Astrocyte (in vitro differentiated cells and primary cell): ENCODE measurements around the gene PRSS57. TPM values are rescaled to one million over a fixed set of nuclear protein-coding genes. Genes with fewer than 3 reads are reported as not detected.

ENCODE experiments used
- DNase-seq: peaks from one replicate; pipeline ENCODE4 v3.0.0-alpha.2; 2010; ENCODE audit warnings: low read depth
- FAIRE-seq: peaks from 2 replicates; lab custom pipeline; 2011; peaks lifted over from hg19 to GRCh38; lab: Jason Lieb, UNC
- H2AFZ ChIP-seq: 2 replicates; pipeline ENCODE4 v1.6.0; 2012; ENCODE audit warnings: low read depth, low read length, inconsistent platforms
- H3K27ac ChIP-seq: 2 replicates; pipeline ENCODE4 v1.5.1; 2011; ENCODE audit warnings: low read depth, low read length, inconsistent platforms
- H3K27me3 ChIP-seq: 2 replicates; pipeline ENCODE4 v1.6.0; 2011; ENCODE audit warnings: low read length, inconsistent platforms; ENCODE audit not compliant: insufficient read depth
- H3K36me3 ChIP-seq: 2 replicates; pipeline ENCODE4 v1.5.1; 2011; ENCODE audit warnings: low read length, inconsistent platforms; ENCODE audit not compliant: insufficient read depth
- H3K4me1 ChIP-seq: 2 replicates; pipeline ENCODE4 v1.5.1; 2011; ENCODE audit warnings: low read length, inconsistent platforms; ENCODE audit not compliant: insufficient read depth
- H3K4me2 ChIP-seq: 2 replicates; pipeline ENCODE4 v1.6.0; 2012; ENCODE audit warnings: low read length, inconsistent platforms
- H3K4me3 ChIP-seq: 2 replicates; pipeline ENCODE4 v1.5.1; 2011; ENCODE audit warnings: low read depth, mild to moderate bottlenecking, low read length, inconsistent platforms; ENCODE audit not compliant: insufficient read depth
- H3K79me2 ChIP-seq: 2 replicates; pipeline ENCODE4 v1.6.0; 2012; ENCODE audit warnings: mild to moderate bottlenecking, low read length, inconsistent platforms; ENCODE audit not compliant: insufficient read depth
- H3K9ac ChIP-seq: 2 replicates; pipeline ENCODE4 v1.6.0; 2012; ENCODE audit warnings: mild to moderate bottlenecking, low read length, inconsistent platforms
- H3K9me3 ChIP-seq: 2 replicates; pipeline ENCODE4 v1.5.1; 2012; ENCODE audit warnings: low read depth, mild to moderate bottlenecking, low read length, inconsistent platforms; ENCODE audit not compliant: insufficient read depth
- H4K20me1 ChIP-seq: 2 replicates; pipeline ENCODE4 v1.6.0; 2012; ENCODE audit warnings: low read length, inconsistent platforms; ENCODE audit not compliant: insufficient read depth
- H3K27ac Mint-ChIP-seq: one replicate; pipeline ENCODE4 v1.8.0; 2021; ENCODE audit warnings: mild to moderate bottlenecking, mixed read lengths; ENCODE audit not compliant: unreplicated experiment
- H3K27me3 Mint-ChIP-seq: one replicate; pipeline ENCODE4 v1.8.0; 2021; ENCODE audit warnings: low read depth, mixed read lengths; ENCODE audit not compliant: unreplicated experiment
- H3K36me3 Mint-ChIP-seq: one replicate; pipeline ENCODE4 v1.8.0; 2021; ENCODE audit warnings: low read depth, mixed read lengths; ENCODE audit not compliant: unreplicated experiment
- H3K4me1 Mint-ChIP-seq: one replicate; pipeline ENCODE4 v1.8.0; 2021; ENCODE audit warnings: low read depth, mixed read lengths; ENCODE audit not compliant: unreplicated experiment
- H3K4me3 Mint-ChIP-seq: one replicate; pipeline ENCODE4 v1.8.0; 2021; ENCODE audit warnings: mild to moderate bottlenecking, moderate library complexity, mixed read lengths; ENCODE audit not compliant: unreplicated experiment
- H3K9me3 Mint-ChIP-seq: one replicate; pipeline ENCODE4 v1.8.0; 2021; ENCODE audit warnings: mild to moderate bottlenecking, mixed read lengths; ENCODE audit not compliant: unreplicated experiment
- EZH2 ChIP-seq: IDR thresholded peaks from 2 replicates; pipeline ENCODE4 v1.6.1; 2012; ENCODE audit warnings: mild to moderate bottlenecking, low read length, inconsistent platforms; ENCODE audit not compliant: insufficient read depth
- total RNA-seq: library from RNA; stranded (reverse); gene quantifications from 2 replicates; pipeline ENCODE4 v1.2.1, GENCODE V29; 2021
- TF ChIP-seq, protein P1 (sequence below): IDR thresholded peaks from 2 replicates; pipeline ENCODE4 v1.5.1; 2011; ENCODE audit warnings: low read depth, mild to moderate bottlenecking, inconsistent platforms, low read length, moderate library complexity; ENCODE audit not compliant: insufficient read depth

PRSS57 gene
- total RNA-seq, 1 donor from 2014 or later: not detected

DNA sequence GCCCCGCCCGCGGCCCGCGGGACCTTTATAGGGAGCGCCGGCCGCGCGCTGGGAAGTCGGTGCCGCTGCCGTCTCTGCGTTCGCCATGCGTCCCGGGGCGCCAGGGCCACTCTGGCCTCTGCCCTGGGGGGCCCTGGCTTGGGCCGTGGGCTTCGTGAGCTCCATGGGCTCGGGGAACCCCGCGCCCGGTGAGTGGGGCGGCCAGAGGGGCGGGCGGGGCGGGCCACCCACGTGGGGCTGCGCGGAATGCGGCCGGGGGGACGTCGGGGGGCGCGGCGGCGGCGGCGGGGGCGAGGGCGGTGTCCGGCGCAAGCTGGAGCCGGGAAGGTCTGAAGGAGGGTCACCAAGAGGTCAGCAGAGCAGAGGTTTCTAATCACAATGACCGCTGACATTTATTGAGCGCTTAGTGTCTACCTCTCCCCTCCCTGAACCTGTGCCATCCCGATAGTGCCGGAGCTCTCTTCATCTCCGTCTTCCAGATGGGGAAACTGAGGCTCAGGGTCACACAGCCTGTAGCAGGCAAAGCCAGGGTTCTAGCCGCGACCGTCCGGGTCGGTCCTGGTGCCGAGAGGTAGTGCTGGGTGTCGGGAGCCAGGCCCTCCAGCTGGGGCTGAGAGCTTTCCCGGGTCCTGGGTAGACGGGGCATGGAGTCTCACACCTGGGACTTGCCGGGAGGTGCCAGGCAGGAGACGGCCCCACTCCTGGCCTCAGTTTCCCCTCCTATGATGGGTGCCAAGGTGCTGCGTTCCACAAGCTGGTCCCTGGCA, 18.7 kb downstream of the PRSS57 start, which contains the start of gene FSTL3:
FSTL3 (plus strand) TSS at position 54 of the 767 bp plus-strand sequence; CDS start at position 86, 32 bp downstream.
- Histone ChIP-seq H3K27ac (peak within 1 kb of the TSS; percentile 91), H3K9me3 (no peaks in the 10 kb centered on the region), H3K36me3 (no peaks in the 10 kb centered on the region), H3K9ac (peak within 1 kb of the TSS; percentile 96), H4K20me1 (peaks cover 20% of the 10 kb centered on the region), H3K27me3 (no peaks in the 10 kb centered on the region), H2AFZ (peak within 1 kb of the TSS; percentile 34), H3K4me3 (peak within 1 kb of the TSS; percentile 83), H3K4me2 (peak within 1 kb of the TSS; percentile 94), H3K4me1 (peaks cover 34% of the 10 kb centered on the region), H3K79me2 (peaks cover 26% of the 10 kb centered on the region)
- peak within 1 kb of the TSS; percentile 74 for H3K4me3 Mint-ChIP-seq
- TF ChIP-seq, protein P1, sequence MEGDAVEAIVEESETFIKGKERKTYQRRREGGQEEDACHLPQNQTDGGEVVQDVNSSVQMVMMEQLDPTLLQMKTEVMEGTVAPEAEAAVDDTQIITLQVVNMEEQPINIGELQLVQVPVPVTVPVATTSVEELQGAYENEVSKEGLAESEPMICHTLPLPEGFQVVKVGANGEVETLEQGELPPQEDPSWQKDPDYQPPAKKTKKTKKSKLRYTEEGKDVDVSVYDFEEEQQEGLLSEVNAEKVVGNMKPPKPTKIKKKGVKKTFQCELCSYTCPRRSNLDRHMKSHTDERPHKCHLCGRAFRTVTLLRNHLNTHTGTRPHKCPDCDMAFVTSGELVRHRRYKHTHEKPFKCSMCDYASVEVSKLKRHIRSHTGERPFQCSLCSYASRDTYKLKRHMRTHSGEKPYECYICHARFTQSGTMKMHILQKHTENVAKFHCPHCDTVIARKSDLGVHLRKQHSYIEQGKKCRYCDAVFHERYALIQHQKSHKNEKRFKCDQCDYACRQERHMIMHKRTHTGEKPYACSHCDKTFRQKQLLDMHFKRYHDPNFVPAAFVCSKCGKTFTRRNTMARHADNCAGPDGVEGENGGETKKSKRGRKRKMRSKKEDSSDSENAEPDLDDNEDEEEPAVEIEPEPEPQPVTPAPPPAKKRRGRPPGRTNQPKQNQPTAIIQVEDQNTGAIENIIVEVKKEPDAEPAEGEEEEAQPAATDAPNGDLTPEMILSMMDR: no peak
- TF ChIP-seq EZH2: no peak
- peak within 1 kb of the TSS; percentile 72 for H3K27ac Mint-ChIP-seq
- FAIRE-seq (no peak), DNase-seq (no peak)
- no peaks in the 10 kb centered on the region for H3K9me3 Mint-ChIP-seq
- H3K36me3 Mint-ChIP-seq: peaks cover 6% of the 10 kb centered on the region
- peaks cover 9% of the 10 kb centered on the region for H3K4me1 Mint-ChIP-seq
- H3K27me3 Mint-ChIP-seq: peaks cover 3% of the 10 kb centered on the region

DNA sequence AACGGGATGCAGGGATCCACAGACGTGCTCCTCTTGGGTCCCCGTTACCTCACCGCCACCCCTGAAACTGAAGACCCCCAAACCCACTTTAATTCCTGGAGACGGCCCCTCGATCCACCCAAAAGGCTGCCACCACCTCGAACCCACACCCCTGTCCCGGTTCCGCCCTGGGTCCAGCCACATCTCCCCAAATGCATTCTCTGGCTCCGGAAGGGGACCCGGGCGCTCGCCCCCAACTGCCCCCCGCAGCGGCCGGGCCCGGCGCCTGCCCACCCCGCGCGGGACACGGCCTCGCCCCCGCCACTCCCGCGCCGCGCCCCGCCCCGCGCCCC, 19.3 kb downstream of the PRSS57 start:
- peak overlapping the region; percentile 96 for H3K9ac ChIP-seq
- H3K27ac Mint-ChIP-seq: peak overlapping the region; percentile 34
- peaks cover 34% of the 10 kb centered on the region for H3K4me1 ChIP-seq

More for the DNA sequence above, 19.3 kb downstream of the PRSS57 start:
- Histone ChIP-seq H4K20me1 (peaks cover 15% of the 10 kb centered on the region), H3K36me3 (no peaks in the 10 kb centered on the region), H2AFZ (no peak overlapping the region), H3K9me3 (no peaks in the 10 kb centered on the region), H3K27ac (no peak overlapping the region), H3K4me2 (peak overlapping the region; percentile 94), H3K79me2 (peaks cover 26% of the 10 kb centered on the region), H3K27me3 (no peaks in the 10 kb centered on the region), H3K4me3 (peak overlapping the region; percentile 44)
- H3K9me3 Mint-ChIP-seq: no peaks in the 10 kb centered on the region
- TF ChIP-seq, protein P1: no peak
- TF ChIP-seq EZH2: no peak
- H3K36me3 Mint-ChIP-seq: peaks cover 6% of the 10 kb centered on the region
- FAIRE-seq (no peak), DNase-seq (no peak)
- peaks cover 3% of the 10 kb centered on the region for H3K27me3 Mint-ChIP-seq
- peaks cover 9% of the 10 kb centered on the region for H3K4me1 Mint-ChIP-seq
- peak overlapping the region; percentile 74 for H3K4me3 Mint-ChIP-seq
